Subcutaneous adipose tissue (tissue), 4 donors: ENCODE results near the gene HS3ST2. TPM values are rescaled to one million over a fixed set of nuclear protein-coding genes. Genes with fewer than 3 reads are reported as not detected.

Experiments
- total RNA-seq, 4 donors: library from RNA; depleted of rRNA; stranded (reverse); fragments of >200 nt; gene quantifications; one replicate each; pipeline ENCODE4 v1.1.0, GENCODE V29; 2016
- TF ChIP-seq, protein P1 (sequence below): fragments of 450-650 bp; IDR thresholded peaks from one replicate; pipeline ENCODE4 v1.5.1; 2016; ENCODE audit warnings: low read depth, mild to moderate bottlenecking, control low read depth, antibody characterized with exemption, moderate library complexity

Gene HS3ST2
- total RNA-seq, 4 donors from 2014 or later, result 4.7 to 12.2 (median 6.3) TPM

DNA sequence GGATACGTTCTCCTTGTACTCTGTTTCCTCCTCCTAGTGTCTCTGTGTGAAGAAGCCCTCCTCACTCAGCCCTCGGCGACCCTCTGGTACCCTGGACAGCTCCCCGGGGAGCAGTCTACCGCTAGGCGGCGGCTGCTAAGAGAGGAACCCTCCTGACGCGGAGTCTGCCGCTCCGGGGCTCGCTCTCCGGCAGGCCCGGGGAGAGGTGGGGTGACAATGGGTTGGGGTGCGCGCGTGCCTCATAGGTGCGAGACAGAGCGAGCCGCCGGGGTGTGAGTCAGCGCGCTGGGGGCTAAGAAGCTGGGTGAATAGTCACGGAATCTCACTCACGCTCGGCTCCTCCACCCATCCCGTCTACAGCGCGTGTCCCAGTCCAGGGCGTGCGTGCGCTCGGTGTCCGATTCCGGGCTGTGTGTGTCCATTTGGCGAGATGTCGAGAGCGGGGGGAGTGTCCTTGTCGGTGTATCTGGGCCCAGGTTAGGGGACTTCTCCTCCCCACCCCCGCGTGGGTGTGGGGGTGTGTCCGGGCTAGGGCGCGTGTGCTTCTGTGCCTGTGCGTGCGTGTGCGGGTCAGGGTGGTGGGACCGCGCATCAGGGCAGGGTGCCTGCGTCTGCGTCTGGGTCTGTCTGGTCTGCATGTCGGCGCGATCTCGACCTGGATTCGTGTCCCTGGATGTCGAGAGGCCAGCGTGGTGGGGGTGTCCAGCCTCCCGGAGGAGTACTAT lies 577 bp upstream of the HS3ST2 start:
- TF ChIP-seq, protein P1, sequence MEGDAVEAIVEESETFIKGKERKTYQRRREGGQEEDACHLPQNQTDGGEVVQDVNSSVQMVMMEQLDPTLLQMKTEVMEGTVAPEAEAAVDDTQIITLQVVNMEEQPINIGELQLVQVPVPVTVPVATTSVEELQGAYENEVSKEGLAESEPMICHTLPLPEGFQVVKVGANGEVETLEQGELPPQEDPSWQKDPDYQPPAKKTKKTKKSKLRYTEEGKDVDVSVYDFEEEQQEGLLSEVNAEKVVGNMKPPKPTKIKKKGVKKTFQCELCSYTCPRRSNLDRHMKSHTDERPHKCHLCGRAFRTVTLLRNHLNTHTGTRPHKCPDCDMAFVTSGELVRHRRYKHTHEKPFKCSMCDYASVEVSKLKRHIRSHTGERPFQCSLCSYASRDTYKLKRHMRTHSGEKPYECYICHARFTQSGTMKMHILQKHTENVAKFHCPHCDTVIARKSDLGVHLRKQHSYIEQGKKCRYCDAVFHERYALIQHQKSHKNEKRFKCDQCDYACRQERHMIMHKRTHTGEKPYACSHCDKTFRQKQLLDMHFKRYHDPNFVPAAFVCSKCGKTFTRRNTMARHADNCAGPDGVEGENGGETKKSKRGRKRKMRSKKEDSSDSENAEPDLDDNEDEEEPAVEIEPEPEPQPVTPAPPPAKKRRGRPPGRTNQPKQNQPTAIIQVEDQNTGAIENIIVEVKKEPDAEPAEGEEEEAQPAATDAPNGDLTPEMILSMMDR, result no peak

DNA sequence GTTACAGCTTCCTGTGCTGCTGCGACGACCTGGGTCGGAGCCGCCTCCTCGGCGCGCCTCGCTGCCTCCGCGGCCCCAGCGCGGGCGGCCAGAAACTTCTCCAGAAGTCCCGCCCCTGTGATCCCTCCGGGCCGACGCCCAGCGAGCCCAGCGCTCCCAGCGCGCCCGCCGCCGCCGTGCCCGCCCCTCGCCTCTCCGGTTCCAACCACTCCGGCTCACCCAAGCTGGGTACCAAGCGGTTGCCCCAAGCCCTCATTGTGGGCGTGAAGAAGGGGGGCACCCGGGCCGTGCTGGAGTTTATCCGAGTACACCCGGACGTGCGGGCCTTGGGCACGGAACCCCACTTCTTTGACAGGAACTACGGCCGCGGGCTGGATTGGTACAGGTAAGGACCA lies 746 bp downstream of the HS3ST2 start:
- TF ChIP-seq, protein P1, result no peak

DNA sequence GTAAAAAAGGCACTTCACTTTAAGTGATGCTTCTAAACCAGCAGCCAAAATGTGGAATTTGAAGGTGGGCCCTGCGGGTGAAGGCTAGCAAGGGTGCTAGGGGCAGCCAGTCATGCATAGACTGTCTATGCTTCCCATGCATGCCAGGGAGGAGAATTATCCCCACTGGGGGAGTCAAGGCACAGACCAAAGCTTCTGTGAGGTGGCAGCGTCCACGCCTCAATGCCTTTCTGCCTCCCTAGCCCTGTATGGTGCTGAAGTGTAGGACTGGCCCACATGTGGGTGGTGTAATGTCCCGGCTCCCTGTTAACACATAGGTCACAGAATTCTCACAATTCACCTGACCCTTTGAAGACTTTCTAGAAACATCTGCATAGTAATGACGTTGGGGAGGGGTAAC lies 1.9 kb downstream of the HS3ST2 start:
- TF ChIP-seq, protein P1, result no peak

DNA sequence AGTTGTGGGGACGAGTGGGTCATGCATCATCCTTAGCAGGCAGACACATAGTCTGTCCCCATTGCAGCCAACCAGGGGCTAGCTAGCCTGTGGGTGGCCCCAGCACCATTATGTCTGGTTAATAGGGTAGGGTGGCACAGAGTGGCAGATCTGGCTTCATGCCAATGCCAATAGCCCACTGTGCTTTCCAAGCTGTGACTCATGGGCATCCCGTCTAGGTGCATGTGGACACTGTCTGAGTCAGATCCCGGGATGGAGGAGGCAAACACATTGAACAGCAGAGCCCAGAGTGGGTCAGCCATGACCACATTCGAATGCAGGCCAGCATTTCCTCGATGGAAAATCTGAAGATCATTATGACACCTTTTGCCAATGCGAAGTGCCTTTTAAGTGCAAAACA lies 2.5 kb downstream of the HS3ST2 start:
- TF ChIP-seq, protein P1, result no peak

DNA sequence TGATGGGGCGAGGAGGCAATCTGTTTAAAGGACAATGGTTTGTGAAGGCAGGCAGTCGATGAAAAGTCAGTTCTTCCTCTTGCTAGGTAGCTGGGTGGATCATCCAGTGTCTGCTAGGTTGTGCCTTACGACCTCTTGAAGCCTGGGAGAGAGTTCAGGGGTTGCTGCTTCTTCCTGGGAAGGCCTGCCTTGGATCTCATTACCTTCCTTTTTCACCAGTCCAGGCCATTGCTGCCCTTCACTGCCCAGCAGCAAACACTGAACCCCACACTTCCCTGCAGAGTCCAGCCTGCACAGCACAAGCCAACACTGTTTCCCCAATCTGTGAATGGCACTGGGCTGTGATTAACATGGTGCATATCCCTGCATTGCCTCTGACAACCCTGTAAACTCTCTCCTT lies 24.7 kb downstream of the HS3ST2 start:
- TF ChIP-seq, protein P1, result no peak

DNA sequence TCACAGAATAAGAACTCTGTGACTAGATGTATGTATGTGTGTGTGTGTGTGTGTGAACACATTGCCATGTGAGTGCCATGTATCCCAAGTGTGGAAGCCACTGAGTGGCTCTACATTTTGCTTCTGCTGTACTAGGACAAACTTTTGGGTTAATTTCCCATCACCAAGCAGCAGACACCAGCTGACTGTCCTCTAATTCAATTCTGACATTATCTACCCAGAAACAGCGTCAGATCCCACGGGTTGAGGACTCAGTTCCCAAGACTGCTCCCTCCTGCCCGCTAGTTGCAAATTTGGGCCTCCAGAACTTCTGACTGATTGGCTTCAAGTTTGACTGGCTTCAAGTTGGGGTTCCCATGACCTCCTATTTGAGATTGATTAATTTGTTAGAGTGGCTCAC lies 29.2 kb downstream of the HS3ST2 start:
- TF ChIP-seq, protein P1, result no peak

DNA sequence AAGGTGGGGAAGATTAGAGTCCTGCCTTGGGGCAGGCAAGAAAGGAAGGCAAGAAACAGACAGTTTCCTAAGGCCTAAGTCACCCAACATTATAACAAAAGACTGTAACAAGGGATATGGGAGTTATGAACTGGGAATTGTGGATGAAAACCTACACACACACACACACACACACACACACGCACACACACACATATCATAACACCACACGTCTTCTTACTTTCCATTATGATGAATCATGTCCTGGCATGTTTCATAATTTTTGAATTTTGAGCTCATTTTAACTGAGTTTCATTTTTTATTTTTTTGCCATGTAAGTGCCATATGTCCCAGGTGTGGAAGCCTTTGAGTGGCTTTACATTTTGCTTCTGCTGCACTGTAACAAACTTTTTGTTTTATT lies 29.9 kb downstream of the HS3ST2 start:
- TF ChIP-seq, protein P1, result no peak
